ENCODE data around the gene USP43.

USP43 gene

GRCh38 chr17:9707948-9708347, 62.6 kb downstream of the USP43 start:
- no peak for DNase-seq

- DNase-seq = no peak
Observed at GRCh38 chr17:9714801-9715200, 69.5 kb downstream of the USP43 start.

- DNase-seq = no peak
Observed at GRCh38 chr17:9715503-9716016, 70.2 kb downstream of the USP43 start.

GRCh38 chr17:9725575-9725974, 80.3 kb downstream of the USP43 start:
- DNase-seq = no peak

GRCh38 chr17:9726291-9726690, 81.0 kb downstream of the USP43 start:
- DNase-seq = no peak

GRCh38 chr17:9728005-9728404, 82.7 kb downstream of the USP43 start:
- no peak for DNase-seq

GRCh38 chr17:9728564-9728963, 83.2 kb downstream of the USP43 start:
- no peak for DNase-seq

GRCh38 chr17:9729034-9729650, 83.8 kb downstream of the USP43 start:
- DNase-seq = peak; percentile 45

GRCh38 chr17:9729735-9730420, 84.6 kb downstream of the USP43 start:
- no peak for DNase-seq

GRCh38 chr17:9750524-9750923, 105.2 kb downstream of the USP43 start:
- DNase-seq = no peak

- DNase-seq = no peak
Observed at GRCh38 chr17:9755083-9755482, 109.8 kb downstream of the USP43 start.

GRCh38 chr17:9760266-9760665, 114.9 kb downstream of the USP43 start:
- no peak for DNase-seq

GRCh38 chr17:9763643-9764042, 118.3 kb downstream of the USP43 start:
- DNase-seq = no peak

- DNase-seq = no peak
Observed at GRCh38 chr17:9765322-9765721, 120.0 kb downstream of the USP43 start.

GRCh38 chr17:9766970-9767369, 121.7 kb downstream of the USP43 start:
- DNase-seq = no peak

GRCh38 chr17:9767432-9767991, 122.2 kb downstream of the USP43 start:
- DNase-seq = no peak

GRCh38 chr17:9768381-9768934, 123.1 kb downstream of the USP43 start:
- DNase-seq = peak; percentile 16

GRCh38 chr17:9769036-9769695, 123.8 kb downstream of the USP43 start:
- DNase-seq = no peak

- no peak for DNase-seq
Observed at GRCh38 chr17:9771465-9771864, 126.1 kb downstream of the USP43 start.

GRCh38 chr17:9772658-9773057, 127.3 kb downstream of the USP43 start:
- no peak for DNase-seq

- DNase-seq = no peak
Observed at GRCh38 chr17:9776911-9777310, 131.6 kb downstream of the USP43 start.

Measured in CD4-positive, alpha-beta T cell treated with Interleukin-17A for 1 hour (primary cell).